Measurements from ENCODE around the gene GARRE1. TPM values are rescaled to one million over a fixed set of nuclear protein-coding genes. Genes with fewer than 3 reads are reported as not detected.
A peak's percentile ranks its signal among the peaks of the same experiment; 100 is the strongest.
"Not testable (repeated sequence)": the region's sequence is repeated elsewhere in the genome, so short reads cannot be mapped to it uniquely, and the experiment has no call there.

Gene GARRE1
- polyA plus RNA-seq, 2 of the 4 experiments (the other 2 are of a cell fraction): 9.6 to 20.0 TPM

DNA sequence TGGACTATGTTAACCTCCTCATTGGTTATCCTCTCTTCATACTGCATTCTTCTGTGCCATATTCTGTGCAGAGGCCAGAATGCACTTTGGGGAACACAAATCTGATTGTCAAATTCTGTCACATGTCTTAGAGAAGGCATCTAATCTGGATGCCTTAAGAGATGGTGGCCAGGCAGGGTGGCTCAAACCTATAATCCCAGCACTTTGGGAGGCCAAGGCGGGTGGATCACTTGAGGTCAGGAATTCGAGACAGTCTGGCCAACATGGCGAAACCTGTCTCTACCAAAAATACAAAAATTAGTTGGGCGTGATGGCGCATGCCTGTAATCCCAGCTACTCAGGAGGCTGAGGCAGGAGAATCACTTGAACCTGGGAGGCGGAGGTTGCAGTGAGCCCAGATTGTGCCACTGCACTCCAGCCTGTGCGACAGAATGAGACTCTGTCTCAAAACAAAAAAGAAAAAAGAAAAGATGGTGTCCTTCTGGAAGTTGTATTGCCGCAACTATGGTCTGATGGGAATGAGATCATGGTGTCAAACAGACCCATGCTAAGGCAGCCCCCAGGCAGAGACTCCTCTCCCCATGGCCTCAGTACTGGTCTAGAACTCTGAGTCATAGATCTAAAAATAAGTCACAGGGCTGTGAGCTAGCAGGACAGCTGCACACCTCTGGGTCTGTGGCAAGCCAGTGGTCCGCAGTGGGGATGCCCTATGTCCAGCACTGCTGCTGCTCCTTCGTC is 11.0 kb upstream of the GARRE1 start:
- not testable (repeated sequence) for H3K9me3 ChIP-seq; FAIRE-seq; H3K4me3 ChIP-seq; H3K27ac ChIP-seq; H3K4me2 ChIP-seq; TF ChIP-seq FOSL2 (IDR thresholded peaks at IDR 0.05)
- 90% methylated on average over 10 of the region's 10 CpGs for WGBS (ENCODE audit: missing lambda C conversion rate)
- peaks cover 10% of the 10 kb centered on the region for H3K4me1 ChIP-seq
- DNase-seq (ENCODE audit: low read depth in 1 of 2, low spot score in 1 of 2): peak; percentile 46 to 48
- peak; percentile 78 to 85 for ATAC-seq
- TF ChIP-seq FOSL2 (CRISPR knock-in tag; IDR thresholded peaks at IDR 0.05): peak; percentile 54; the same call in 1 of the 2 replicates
- CTCF ChIA-PET: interaction anchor here (1.8 to 2.2 kb wide), 2 partner anchors 12 to 22 kb away, joined by 6 to 7 read pairs; no protein-coding TSS in a partner anchor
- POLR2A ChIA-PET: interaction anchor here (0.7 kb wide), 1 partner anchor 869 kb away, joined by 5 read pairs; no protein-coding TSS in a partner anchor

GRCh38 chr19:34243876-34244578 is 10.3 kb upstream of the GARRE1 start:
- peak; percentile 4 to 48; a peak in 3 of 6 replicates for ATAC-seq
- CTCF ChIA-PET: interaction anchor here (0.8 to 2.2 kb wide), 10 partner anchors 11 to 94 kb away, joined by 3 to 7 read pairs (median 3); no protein-coding TSS in a partner anchor

DNA sequence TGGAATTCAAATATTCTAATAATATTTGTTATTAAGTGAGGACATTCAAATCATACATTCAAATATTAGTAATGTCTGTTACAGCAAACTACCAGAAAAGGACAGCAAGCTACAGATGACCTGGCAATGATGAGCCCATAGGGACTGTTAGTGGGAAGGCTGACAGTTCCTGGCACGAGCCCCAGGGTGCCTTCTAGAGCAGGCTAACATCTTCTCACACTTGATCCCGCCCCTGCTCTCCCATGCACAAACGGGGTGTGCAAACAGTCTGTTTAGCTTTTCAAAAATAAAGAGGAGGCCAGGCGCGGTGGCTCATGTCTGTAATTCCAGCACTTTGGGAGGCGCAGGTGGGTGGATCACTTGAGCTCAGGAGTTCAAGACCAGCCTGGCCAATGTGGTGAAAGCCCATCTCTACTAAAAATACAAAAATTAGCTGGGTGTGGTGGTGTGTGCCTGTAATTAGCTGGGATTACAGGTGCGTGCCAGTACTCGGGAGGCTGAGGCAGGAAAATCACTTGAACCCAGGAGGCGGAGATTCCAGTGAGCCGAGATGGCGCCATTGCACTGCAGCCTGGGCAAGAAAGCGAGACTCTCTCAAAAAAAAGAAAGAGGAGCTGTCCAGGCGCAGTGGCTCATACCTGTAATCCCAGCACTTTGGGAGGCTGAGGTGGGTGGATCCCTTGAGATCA is 9.6 kb upstream of the GARRE1 start:
- ChIA-PET POLR2A (interaction anchor here (0.7 to 1.0 kb wide), 2 partner anchors 115 to 823 kb away, joined by 3 to 4 read pairs; no protein-coding TSS in a partner anchor), CTCF (interaction anchor here (0.7 to 2.2 kb wide), 13 partner anchors 12 to 94 kb away, joined by 3 to 7 read pairs (median 3); no protein-coding TSS in a partner anchor)
- no peak overlapping the region for H3K4me3 ChIP-seq
- ATAC-seq (peak in 1 of 2 experiments; percentile 38; a peak in 3 of 6 replicates), DNase-seq (ENCODE audit: low read depth in 1 of 2, low spot score in 1 of 2) (no peak), FAIRE-seq (no peak)
- H3K27ac ChIP-seq: no peak overlapping the region
- WGBS (ENCODE audit: missing lambda C conversion rate): 86% methylated on average over 13 of the region's 13 CpGs
- no peaks in the 10 kb centered on the region for H3K9me3 ChIP-seq
- H3K4me1 ChIP-seq: peaks cover 10% of the 10 kb centered on the region
- no peak overlapping the region for H3K4me2 ChIP-seq
- TF ChIP-seq RNF2 (IDR thresholded peaks at IDR 0.05; ENCODE audit: borderline replicate concordance, low read depth): no peak
- no peak for TF ChIP-seq FOXS1 (CRISPR knock-in tag; IDR thresholded peaks at IDR 0.05)
- no peak for TF ChIP-seq CBX2 (IDR thresholded peaks at IDR 0.05; ENCODE audit: borderline replicate concordance, low read depth)
- no peak for TF ChIP-seq PHF8 (IDR thresholded peaks at IDR 0.05; ENCODE audit: borderline replicate concordance, low read depth)
- TF ChIP-seq, protein P1, sequence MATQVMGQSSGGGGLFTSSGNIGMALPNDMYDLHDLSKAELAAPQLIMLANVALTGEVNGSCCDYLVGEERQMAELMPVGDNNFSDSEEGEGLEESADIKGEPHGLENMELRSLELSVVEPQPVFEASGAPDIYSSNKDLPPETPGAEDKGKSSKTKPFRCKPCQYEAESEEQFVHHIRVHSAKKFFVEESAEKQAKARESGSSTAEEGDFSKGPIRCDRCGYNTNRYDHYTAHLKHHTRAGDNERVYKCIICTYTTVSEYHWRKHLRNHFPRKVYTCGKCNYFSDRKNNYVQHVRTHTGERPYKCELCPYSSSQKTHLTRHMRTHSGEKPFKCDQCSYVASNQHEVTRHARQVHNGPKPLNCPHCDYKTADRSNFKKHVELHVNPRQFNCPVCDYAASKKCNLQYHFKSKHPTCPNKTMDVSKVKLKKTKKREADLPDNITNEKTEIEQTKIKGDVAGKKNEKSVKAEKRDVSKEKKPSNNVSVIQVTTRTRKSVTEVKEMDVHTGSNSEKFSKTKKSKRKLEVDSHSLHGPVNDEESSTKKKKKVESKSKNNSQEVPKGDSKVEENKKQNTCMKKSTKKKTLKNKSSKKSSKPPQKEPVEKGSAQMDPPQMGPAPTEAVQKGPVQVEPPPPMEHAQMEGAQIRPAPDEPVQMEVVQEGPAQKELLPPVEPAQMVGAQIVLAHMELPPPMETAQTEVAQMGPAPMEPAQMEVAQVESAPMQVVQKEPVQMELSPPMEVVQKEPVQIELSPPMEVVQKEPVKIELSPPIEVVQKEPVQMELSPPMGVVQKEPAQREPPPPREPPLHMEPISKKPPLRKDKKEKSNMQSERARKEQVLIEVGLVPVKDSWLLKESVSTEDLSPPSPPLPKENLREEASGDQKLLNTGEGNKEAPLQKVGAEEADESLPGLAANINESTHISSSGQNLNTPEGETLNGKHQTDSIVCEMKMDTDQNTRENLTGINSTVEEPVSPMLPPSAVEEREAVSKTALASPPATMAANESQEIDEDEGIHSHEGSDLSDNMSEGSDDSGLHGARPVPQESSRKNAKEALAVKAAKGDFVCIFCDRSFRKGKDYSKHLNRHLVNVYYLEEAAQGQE (IDR thresholded peaks at IDR 0.05): no peak
- TF ChIP-seq SREBF2 (IDR thresholded peaks at IDR 0.05): no peak
- no peak for TF ChIP-seq HEYL (CRISPR knock-in tag; IDR thresholded peaks at IDR 0.05)
- no peak for TF ChIP-seq MAX (IDR thresholded peaks at IDR 0.05)
- no peak for TF ChIP-seq RCOR1 (IDR thresholded peaks at IDR 0.05; ENCODE audit: low read depth, low read length)

More at GRCh38 chr19:34243876-34244578, 10.3 kb upstream of the GARRE1 start:
- peaks cover 10% of the 10 kb centered on the region for H3K4me1 ChIP-seq
- no peaks in the 10 kb centered on the region for H3K9me3 ChIP-seq
- TF ChIP-seq SMC3 (IDR thresholded peaks at IDR 0.05) (no peak), CTCF (IDR thresholded peaks at IDR 0.05) (no peak), KDM1A (IDR thresholded peaks at IDR 0.05; ENCODE audit: low read depth) (no peak), GATA3 (IDR thresholded peaks at IDR 0.05; ENCODE audit: borderline replicate concordance) (no peak), CEBPB (IDR thresholded peaks at IDR 0.05) (no peak), POLR2AphosphoS2 (conservative IDR thresholded peaks at IDR 0.05; ENCODE audit: low read length) (no peak), EHMT2 (IDR thresholded peaks at IDR 0.05; ENCODE audit: low read depth) (no peak), RFX5 (IDR thresholded peaks at IDR 0.05) (no peak), RNF2 (IDR thresholded peaks at IDR 0.05; ENCODE audit: borderline replicate concordance, low read depth) (no peak), ZC3H11A (IDR thresholded peaks at IDR 0.05) (no peak), POLR2A (IDR thresholded peaks at IDR 0.05; ENCODE audit: low read length) (no peak), HDAC2 (IDR thresholded peaks at IDR 0.05) (no peak), PHF8 (IDR thresholded peaks at IDR 0.05; ENCODE audit: borderline replicate concordance, low read depth) (no peak), TFCP2L1 (CRISPR knock-in tag; IDR thresholded peaks at IDR 0.05) (no peak), CBX8 (IDR thresholded peaks at IDR 0.05) (no peak), PBX3 (IDR thresholded peaks at IDR 0.05) (no peak)
- no peak overlapping the region for H3K4me3 ChIP-seq
- POLR2A ChIA-PET: interaction anchor here (0.7 kb wide), 1 partner anchor 115 kb away, joined by 4 read pairs; no protein-coding TSS in a partner anchor
- H3K4me2 ChIP-seq: no peak overlapping the region
- WGBS (ENCODE audit: missing lambda C conversion rate): 77% methylated on average over 17 of the region's 17 CpGs
- no peak overlapping the region for H3K27ac ChIP-seq
- FAIRE-seq (peak; percentile 18), DNase-seq (ENCODE audit: low read depth in 1 of 2, low spot score in 1 of 2) (no peak)

Measured in A549 (cell line).